Inflammatory macrophage treated with lipopolysaccharide for 4 hours (primary cell): Measurements from ENCODE around the gene PEAR1.

ENCODE experiments used
- DNase-seq: peaks from one replicate; pipeline ENCODE4 v3.0.0-alpha.2; 2020

The PEAR1 gene

GRCh38 chr1:156901966-156902915 lies 8.7 kb downstream of the PEAR1 start:
- no peak for DNase-seq

- no peak for DNase-seq
These were observed 10.0 kb downstream of the PEAR1 start for GRCh38 chr1:156903328-156904091.

- no peak for DNase-seq
These were observed 10.9 kb downstream of the PEAR1 start for GRCh38 chr1:156904187-156904959.

GRCh38 chr1:156905176-156905575 lies 11.7 kb downstream of the PEAR1 start:
- no peak for DNase-seq

- DNase-seq, result peak; percentile 54
These were observed 12.1 kb downstream of the PEAR1 start for GRCh38 chr1:156905651-156906050.

GRCh38 chr1:156906206-156906906 lies 12.8 kb downstream of the PEAR1 start:
- DNase-seq, result no peak

GRCh38 chr1:156908541-156908940 lies 15.0 kb downstream of the PEAR1 start:
- no peak for DNase-seq

GRCh38 chr1:156908955-156909354 lies 15.4 kb downstream of the PEAR1 start:
- DNase-seq, result no peak

- DNase-seq, result no peak
These were observed 16.2 kb downstream of the PEAR1 start for GRCh38 chr1:156909671-156910070.

GRCh38 chr1:156910309-156910782 lies 16.8 kb downstream of the PEAR1 start:
- DNase-seq, result no peak

- peak; percentile 48 for DNase-seq
These were observed 18.2 kb downstream of the PEAR1 start for GRCh38 chr1:156911577-156912298.

GRCh38 chr1:156912310-156912709 lies 18.8 kb downstream of the PEAR1 start:
- no peak for DNase-seq

GRCh38 chr1:156912861-156913808 lies 19.6 kb downstream of the PEAR1 start:
- DNase-seq, result no peak

- DNase-seq, result no peak
These were observed 20.4 kb downstream of the PEAR1 start for GRCh38 chr1:156913809-156914387.

GRCh38 chr1:156914440-156914856 lies 20.9 kb downstream of the PEAR1 start:
- DNase-seq, result no peak

GRCh38 chr1:156920233-156921052 lies 26.9 kb downstream of the PEAR1 start, which contains the start of gene LRRC71:
Gene LRRC71, plus strand, starts transcription at chr1:156920632. Its CDS starts 172 bp downstream, at chr1:156920804.
- peak; percentile 77 for DNase-seq

GRCh38 chr1:156921053-156921529 lies 27.6 kb downstream of the PEAR1 start:
- DNase-seq, result no peak

GRCh38 chr1:156922986-156923669 lies 29.6 kb downstream of the PEAR1 start:
- DNase-seq, result no peak
